ENCODE data around the gene SCUBE1.

The SCUBE1 gene

DNA sequence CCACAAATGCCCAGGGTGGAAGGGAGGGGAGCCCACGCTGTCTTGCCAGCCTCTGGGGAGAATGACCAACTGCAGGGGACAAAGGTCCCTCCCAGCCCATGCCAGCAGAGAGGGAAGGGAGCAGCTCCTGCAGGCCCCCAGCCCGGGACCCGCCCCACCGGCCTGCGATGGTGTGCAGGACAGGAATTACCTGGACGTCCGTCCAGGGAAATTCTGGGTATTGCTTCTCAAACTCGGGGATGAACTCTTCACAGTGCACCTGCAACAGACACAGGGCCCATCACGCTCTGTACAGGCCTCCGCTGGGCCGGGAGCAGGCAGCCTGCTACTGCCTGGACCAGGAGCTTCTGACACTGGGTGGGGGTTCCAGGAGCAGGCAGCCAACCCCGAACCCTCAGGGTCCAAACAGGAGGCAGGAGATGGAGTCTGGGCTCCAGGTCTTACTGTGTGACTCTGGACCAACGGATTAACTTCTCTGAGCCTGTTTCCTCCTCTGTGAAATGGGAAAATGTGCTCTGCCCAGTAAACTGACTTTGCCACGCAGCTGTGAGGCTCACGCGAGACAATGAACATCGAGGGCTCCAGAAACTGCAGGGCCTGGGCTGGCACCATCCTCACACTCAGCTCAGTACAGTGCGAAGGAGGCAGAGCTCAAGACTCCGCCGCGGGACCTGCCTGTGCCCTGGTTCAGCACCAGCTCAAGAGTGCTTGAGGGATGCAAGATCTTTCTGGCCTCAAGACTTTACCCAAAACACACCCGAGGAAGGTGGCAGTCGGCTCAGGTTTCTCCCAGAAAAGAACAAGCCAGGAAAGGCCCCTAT is 173.7 kb downstream of the SCUBE1 start:
- DNase-seq = no peak

DNA sequence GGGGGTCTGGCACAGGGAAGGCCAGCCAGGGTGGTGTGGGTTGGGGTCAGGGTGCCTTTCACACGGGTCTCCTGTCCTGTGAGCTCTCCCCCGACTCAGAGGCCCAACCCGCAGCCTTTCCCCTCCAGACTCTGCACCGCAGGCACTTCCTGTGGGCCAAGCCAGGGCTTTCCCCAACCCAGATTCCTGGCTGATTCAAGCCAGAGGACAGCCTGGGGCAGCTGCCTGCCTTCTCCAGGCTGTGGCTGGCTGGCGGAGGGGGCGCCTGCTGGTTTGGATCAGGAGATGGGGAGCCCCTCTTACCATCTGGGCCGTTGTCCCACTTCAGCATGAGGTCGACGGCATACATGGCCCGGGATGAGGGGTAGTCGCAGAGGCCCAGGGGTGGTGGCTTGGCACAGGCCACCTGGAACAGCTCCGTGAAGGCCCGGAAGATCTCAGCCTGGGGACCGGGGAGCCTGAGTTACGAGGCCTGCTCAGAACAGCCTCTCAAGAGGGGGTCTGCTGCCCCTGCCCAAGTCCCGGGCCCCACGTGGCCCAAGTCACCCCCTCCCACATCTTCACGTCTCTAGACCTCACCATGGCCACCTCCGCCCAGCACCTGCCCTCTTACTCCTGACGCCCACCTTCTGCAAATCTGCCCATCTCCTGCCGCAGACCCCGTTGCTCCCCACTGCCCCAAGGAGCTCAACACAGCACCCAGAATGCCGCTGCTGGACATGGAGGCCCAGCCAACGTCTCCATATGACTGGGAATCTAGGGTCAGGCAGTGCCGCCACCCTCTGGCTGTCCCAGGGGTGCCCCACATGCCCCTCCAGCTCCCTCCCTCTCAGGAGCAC is 174.5 kb downstream of the SCUBE1 start:
- DNase-seq = no peak

GRCh38 chr22:43167001-43167589 is 176.1 kb downstream of the SCUBE1 start:
- DNase-seq = no peak

DNA sequence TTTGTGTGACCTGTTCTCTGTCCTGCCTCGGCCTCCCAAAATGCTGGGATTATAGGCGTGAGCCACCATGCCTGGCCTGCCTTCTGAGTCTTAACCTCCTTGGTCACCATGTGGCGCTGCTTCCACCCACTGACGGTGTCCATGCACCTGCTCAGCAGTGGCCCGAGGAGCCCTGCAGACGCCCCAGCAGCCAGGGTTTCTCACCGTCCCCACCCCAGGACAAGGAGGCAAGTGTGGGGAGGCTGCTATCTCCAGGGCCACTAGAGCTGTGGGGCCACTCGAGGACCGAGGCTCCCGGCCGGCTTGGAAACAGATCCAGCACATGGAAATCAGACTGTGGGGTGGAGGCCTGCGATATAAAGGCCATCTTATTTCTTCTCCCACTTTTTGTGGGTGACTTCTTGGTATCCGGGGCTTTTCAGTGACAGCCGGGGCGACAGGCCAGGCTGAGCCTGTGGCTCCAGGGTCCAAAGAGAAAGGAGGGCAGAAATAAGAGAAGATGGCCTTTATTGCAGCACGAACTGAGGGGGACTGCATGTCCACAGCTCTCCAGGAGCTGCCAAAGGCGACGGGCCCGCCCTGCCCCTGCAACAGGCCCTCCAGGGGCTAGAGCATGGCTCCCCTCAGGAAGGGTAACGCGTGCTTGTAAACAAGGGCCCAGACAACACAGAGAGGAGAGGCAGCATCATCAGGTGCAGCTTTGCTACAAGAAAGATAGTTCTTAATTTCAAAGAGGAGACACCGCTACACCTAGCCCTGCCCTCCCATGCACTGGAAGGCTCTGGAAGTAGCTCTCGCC is 176.8 kb downstream of the SCUBE1 start:
- no peak for DNase-seq

DNA sequence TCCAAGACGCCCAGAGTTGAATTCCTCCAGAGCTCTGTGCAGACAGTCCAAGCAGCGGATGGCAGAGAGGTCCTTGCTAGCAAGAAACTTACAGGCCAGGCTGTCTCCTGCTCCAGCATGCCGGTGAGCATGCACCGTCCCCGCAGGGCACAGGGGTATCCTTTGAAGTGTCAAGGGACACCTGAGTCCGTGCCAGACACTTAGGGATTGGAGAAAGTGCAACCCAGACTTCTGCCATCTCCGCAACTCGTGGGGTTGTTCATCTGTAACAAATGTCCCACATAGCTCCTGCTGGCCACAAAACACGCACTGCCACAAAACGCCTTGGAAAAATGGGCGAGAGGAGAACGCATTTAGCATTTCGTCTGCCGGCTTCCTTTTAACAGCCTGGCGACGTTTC is 178.5 kb downstream of the SCUBE1 start:
- no peak for DNase-seq

DNA sequence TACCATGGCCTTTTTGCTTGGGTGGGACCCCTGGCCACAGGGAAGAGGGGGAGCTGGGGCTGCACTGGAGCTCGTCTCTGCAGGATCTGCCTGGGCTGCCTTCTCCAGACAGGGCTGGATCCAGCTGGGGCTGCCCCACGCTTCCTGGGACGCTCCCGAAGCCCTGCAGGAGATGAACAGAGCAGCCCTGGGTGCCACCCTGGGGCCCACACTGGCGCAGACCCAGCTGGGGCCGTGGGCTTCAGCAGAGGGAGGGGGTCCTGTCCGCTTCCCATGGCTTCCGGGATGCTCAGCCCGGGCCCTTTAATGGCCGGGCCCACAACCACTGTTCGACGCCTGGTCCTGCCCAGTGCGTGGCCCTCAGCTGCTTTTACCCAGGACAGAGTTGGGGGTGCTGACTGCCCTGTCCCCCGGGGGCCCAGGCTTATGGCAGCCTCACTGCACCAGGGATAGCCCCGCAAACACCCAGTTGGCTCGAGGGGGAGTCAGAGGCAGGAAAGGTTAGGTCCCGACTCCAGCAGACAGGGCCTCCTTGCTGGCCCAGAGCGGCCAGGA is 179.9 kb downstream of the SCUBE1 start:
- no peak for DNase-seq

- no peak for DNase-seq
Observed at GRCh38 chr22:43162412-43163150, 180.6 kb downstream of the SCUBE1 start.

GRCh38 chr22:43160497-43161126 is 182.6 kb downstream of the SCUBE1 start:
- no peak for DNase-seq

DNA sequence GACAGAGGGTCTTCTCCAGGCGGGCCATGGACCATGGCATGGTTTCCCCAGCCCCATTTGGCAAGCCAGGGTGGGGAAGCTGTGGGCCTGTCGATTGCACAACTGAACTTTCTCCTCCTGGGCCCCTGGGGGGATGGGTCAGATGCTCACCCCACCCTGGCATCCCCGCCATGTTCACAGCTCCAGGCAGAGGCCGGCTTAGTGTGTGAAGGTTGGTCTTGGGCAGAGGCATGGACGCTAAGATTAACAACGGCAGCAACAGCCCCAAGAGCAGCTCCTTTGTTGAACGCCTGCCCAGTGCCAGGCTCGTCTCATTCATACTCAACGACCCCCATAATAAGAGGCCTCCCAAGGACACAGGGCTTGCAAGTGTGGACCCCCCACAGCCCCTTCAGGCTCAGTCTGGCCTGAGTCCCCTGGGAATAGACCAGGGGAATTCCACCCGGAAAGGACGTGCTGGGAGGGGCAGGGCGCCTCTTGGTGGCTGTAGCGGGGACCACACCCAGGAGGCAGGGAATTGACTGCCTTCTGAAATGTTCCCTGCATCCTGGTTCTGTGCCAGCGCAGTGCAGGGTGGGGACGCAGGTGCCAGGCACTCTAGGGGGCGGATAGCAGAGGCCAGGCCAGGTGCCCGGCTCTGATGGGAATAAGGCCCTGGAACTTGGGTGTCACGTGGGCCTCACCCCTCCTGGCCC is 183.5 kb downstream of the SCUBE1 start:
- no peak for DNase-seq

DNA sequence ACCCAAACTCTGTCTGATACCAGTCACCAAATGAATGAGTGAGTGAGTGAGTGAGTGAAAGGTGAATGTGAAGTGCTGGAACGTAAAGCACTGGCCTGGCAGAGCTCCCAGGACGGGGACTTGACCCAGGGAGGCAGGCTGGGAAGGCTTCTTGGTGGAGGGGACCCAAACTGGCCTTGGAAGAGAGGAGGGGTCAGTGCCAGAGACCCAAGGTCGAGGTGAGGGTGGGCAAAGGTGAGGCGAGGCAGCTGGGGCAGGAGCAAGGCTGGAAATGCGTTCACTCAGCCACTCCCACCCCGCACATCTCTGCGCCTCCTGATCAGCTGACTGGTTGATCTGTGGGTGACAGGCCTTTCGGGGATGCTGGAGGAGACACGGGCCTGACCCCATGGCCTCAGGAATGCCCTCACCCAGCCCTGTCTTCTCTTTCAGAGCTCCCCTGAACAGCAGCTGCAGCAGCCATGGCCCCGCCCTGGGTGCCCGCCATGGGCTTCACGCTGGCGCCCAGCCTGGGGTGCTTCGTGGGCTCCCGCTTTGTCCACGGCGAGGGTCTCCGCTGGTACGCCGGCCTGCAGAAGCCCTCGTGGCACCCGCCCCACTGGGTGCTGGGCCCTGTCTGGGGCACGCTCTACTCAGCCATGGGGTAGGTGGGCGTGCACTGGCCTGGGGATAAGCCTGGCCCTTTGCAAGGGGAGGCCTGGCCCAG is 184.2 kb downstream of the SCUBE1 start:
- DNase-seq = no peak

GRCh38 chr22:43157874-43158546 is 185.2 kb downstream of the SCUBE1 start:
- DNase-seq = no peak

GRCh38 chr22:43156413-43156812 is 186.8 kb downstream of the SCUBE1 start:
- DNase-seq = no peak

GRCh38 chr22:43155789-43156188 is 187.4 kb downstream of the SCUBE1 start:
- DNase-seq = no peak

DNA sequence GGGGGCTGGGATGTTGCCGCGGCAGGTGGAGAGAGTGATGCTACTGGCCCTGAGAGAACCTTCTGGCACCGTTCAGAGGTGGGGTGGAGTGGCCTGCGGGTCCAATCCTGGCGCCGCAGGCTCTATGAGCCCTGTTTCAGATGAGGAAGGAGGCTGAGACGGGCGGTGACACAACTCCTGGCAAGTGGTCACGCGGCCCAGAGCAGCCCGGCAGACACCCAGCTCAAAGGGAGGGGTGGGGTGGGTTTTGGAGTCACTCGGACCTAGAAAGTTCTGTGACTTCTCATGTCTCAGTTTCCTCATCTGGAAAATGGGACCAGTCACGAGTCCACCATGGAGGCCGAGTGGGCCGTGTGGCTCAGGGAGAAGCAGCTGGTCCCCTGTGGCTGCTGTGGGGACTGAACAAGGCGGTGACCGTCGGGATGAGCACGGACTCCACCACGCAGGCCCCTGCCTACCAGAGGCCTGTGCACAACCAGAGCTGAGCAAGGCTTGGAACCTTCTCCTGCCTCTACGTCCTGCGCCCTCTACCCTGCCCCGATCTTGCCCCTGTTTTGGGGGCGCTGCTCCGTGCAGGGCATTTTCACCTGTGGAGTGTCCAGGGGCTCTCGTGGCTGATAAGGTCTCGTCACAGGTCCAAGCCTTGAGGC is 188.2 kb downstream of the SCUBE1 start:
- DNase-seq = no peak

DNA sequence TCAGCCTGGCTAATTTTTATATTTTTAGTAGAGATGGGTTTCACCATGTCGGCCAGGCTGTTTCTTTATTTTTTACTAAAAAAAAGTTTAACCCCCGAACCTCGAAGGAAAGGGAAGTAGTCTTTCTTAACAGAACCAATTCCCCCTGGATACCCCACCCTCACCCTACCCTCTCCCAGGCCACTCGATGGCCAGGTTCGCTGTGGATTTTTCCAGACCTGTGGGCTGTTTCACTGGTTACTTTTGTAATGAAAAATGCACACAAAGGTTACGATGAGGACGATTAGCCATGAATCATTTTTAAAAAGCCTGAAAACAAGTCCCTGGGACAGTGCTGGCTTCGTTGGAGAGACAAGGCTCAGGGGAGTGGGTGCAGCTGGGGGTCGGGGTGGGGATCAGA is 189.3 kb downstream of the SCUBE1 start:
- DNase-seq = no peak

DNA sequence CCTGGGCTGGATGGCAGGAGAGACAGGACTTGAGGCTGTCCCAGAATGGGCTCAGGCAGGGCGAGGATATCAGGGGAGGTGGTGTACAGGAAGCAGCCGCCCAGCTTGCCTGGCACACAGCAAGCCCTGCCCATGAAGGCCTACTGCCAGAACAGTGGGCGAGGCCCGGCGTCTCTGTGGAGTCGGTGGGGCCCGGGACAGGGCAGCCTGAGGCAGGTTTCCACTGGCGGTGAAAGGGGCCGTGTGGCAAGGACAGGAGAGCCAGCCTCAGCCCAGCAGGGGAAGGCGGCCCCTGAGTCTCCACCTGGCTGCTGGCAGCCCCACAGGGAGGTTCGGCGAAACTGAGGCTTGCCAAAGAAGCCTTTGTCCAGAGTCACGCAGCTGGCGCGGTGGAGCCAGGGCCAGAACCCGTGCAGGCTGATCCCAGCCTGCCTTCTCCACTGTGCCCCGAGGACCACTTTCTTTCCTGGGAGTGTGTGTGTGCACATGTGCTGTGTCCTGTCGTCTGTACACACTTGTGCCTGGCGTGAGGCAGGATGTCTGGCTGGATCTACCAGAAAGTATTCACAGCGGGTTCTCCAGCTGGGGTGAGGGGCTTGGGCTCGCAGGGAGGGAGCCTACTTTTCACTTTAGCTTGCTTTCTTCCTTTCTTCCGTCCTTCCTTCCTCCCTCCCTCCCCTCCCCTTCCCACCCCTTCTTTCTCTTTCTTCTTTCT is 190.7 kb downstream of the SCUBE1 start:
- DNase-seq = no peak

DNA sequence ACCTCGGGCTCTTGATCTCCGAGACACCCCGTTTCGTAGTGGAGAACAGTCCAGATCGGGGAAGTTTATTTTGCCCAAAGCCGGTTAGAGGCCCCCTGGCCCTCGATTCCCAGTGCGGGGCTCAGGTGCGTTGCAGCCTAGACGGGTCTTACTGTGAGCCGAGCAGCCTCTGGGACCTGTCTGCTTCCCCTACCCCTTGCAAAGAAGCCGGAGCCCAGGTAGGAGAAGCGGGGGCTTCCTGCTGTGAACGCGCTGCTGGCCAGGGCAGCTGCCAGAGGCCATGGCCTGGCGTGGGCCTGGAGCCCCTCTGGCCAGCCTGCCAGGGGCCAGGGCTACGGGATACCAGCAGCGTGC is 191.2 kb downstream of the SCUBE1 start:
- no peak for DNase-seq

- DNase-seq = peak; percentile 81
Observed at GRCh38 chr22:43151251-43152002, 191.7 kb downstream of the SCUBE1 start, which contains the start of gene TSPO. TSPO (plus strand) TSS chr22:43151559; CDS start chr22:43159239, 7,680 bp downstream.
